IMR-90 (cell line): ENCODE results near the gene ZKSCAN4. TPM values are rescaled to one million over a fixed set of nuclear protein-coding genes. Genes with fewer than 3 reads are reported as not detected.

ENCODE experiments used
- ATAC-seq: fragments of 200-7000 bp; cut with Tn5 transposase; 2 replicates; pipeline ENCODE4 v1.9.1; 2020; ENCODE audit warnings: low read depth, mild to moderate bottlenecking, moderate library complexity
- BruUV-seq: library from RNA; stranded (reverse); fragments of 400-500 nt; replicated peaks from 2 replicates; lab custom pipeline; 2021; lab: Mats Ljungman, UMichigan
- CTCF ChIA-PET: fragments of 300-600 bp; formaldehyde crosslinking; extraction: SDS; loops from one replicate; lab custom pipeline; 2021; ENCODE audit warnings: antibody characterized with exemption; lab: Yijun Ruan, JAX
- POLR2A ChIA-PET: fragments of 300-600 bp; sonication (Branson Sonifier 250); formaldehyde crosslinking; loops from one replicate; lab custom pipeline; 2022; ENCODE audit warnings: antibody characterized with exemption; ENCODE audit not compliant: unreplicated experiment; lab: Charles Lee
- DNase-seq: peaks from one replicate; pipeline ENCODE4 v3.0.0; 2013
- H2AFZ ChIP-seq: replicated peaks from 2 replicates; pipeline ENCODE3; 2013; ENCODE audit warnings: low read length, mild to moderate bottlenecking; ENCODE audit not compliant: poor library complexity
- H2AK5ac ChIP-seq: 2 replicates; pipeline ENCODE4 v1.6.1; 2013; ENCODE audit warnings: low read depth, low read length, inconsistent platforms
- H2AK9ac ChIP-seq: replicated peaks from 2 replicates; pipeline ENCODE3; 2013; ENCODE audit warnings: mild to moderate bottlenecking, low read depth, low read length, moderate library complexity; ENCODE audit not compliant: poor library complexity
- H2BK120ac ChIP-seq: 2 replicates; pipeline ENCODE4 v1.6.1; 2013; ENCODE audit warnings: low read depth, low read length, inconsistent platforms
- H2BK15ac ChIP-seq: 3 replicates; pipeline ENCODE4 v1.6.1; 2013; ENCODE audit warnings: low read depth, low read length, inconsistent platforms
- H2BK20ac ChIP-seq: 2 replicates; pipeline ENCODE4 v1.6.1; 2013; ENCODE audit warnings: low read depth, mild to moderate bottlenecking, inconsistent platforms, low read length, moderate library complexity
- H2BK5ac ChIP-seq: 2 replicates; pipeline ENCODE4 v1.6.1; 2013; ENCODE audit warnings: mild to moderate bottlenecking, low read depth, low read length, inconsistent platforms; ENCODE audit not compliant: poor library complexity, severe bottlenecking
- H3K14ac ChIP-seq: replicated peaks from 2 replicates; pipeline ENCODE4 v1.6.1; 2013; ENCODE audit warnings: low read depth, low read length, inconsistent platforms
- H3K18ac ChIP-seq: 2 replicates; pipeline ENCODE4 v1.6.1; 2013; ENCODE audit warnings: low read depth, low read length, control low read depth
- H3K23ac ChIP-seq: 2 replicates; pipeline ENCODE4 v1.6.1; 2013; ENCODE audit warnings: low read depth, low read length, inconsistent platforms
- H3K27ac ChIP-seq: 2 replicates; pipeline ENCODE4 v1.5.1; 2013; ENCODE audit warnings: mild to moderate bottlenecking, control low read depth, low read length; ENCODE audit not compliant: insufficient read depth
- H3K27me3 ChIP-seq: 2 replicates; pipeline ENCODE4 v1.6.1; 2013; ENCODE audit warnings: low read length; ENCODE audit not compliant: control insufficient read depth, insufficient read depth
- H3K36me3 ChIP-seq: 2 replicates; pipeline ENCODE4 v1.6.1; 2013; ENCODE audit warnings: low read length, mixed read lengths; ENCODE audit not compliant: control insufficient read depth, insufficient read depth
- H3K4ac ChIP-seq: 2 replicates; pipeline ENCODE4 v1.6.1; 2013; ENCODE audit warnings: low read depth, low read length, inconsistent platforms
- H3K4me1 ChIP-seq: 2 replicates; pipeline ENCODE4 v1.6.1; 2013; ENCODE audit warnings: low read length, mixed read lengths; ENCODE audit not compliant: control insufficient read depth, insufficient read depth
- H3K4me2 ChIP-seq: 2 replicates; pipeline ENCODE4 v1.6.1; 2013; ENCODE audit warnings: low read depth, mild to moderate bottlenecking, control low read depth, low read length, moderate library complexity
- H3K4me3 ChIP-seq: 2 replicates; pipeline ENCODE4 v1.5.1; 2013; ENCODE audit warnings: low read depth, mild to moderate bottlenecking, control low read depth, low read length, moderate library complexity; ENCODE audit not compliant: insufficient read depth
- H3K56ac ChIP-seq: 2 replicates; pipeline ENCODE4 v1.6.1; 2013; ENCODE audit warnings: low read length, inconsistent platforms; ENCODE audit not compliant: insufficient read depth; ENCODE audit errors: extremely low read depth
- H3K79me1 ChIP-seq, 2 experiments: 2 replicates each; pipeline ENCODE4 v1.6.1; 2013; ENCODE audit warnings: low read length in 2 of 2, inconsistent platforms in 1 of 2, low read depth in 1 of 2
- H3K9ac ChIP-seq: 2 replicates; pipeline ENCODE4 v1.6.1; 2013; ENCODE audit warnings: low read depth, low read length, control low read depth
- H3K9me1 ChIP-seq: 2 replicates; pipeline ENCODE4 v1.6.1; 2013; ENCODE audit warnings: low read length, inconsistent platforms; ENCODE audit not compliant: insufficient read depth
- H3K9me3 ChIP-seq: 2 replicates; pipeline ENCODE4 v1.6.1; 2013; ENCODE audit warnings: low read length; ENCODE audit not compliant: control insufficient read depth, insufficient read depth
- H4K20me1 ChIP-seq: 2 replicates; pipeline ENCODE4 v1.6.1; 2013; ENCODE audit warnings: low read length, inconsistent platforms; ENCODE audit not compliant: insufficient read depth
- H4K5ac ChIP-seq: 2 replicates; pipeline ENCODE4 v1.6.1; 2013; ENCODE audit warnings: mild to moderate bottlenecking, low read depth, low read length, control low read depth
- H4K8ac ChIP-seq, 2 experiments: 2 replicates each; pipeline ENCODE4 v1.6.1; 2013; ENCODE audit warnings: low read depth in 2 of 2, low read length in 2 of 2, control low read depth in 1 of 2, inconsistent platforms in 1 of 2
- H4K91ac ChIP-seq: 2 replicates; pipeline ENCODE4 v1.6.1; 2013; ENCODE audit warnings: low read depth, low read length, inconsistent platforms; ENCODE audit not compliant: insufficient read depth
- BHLHE40 ChIP-seq: fragments of 150-350 bp; IDR thresholded peaks from 2 replicates; pipeline ENCODE4 v1.6.1; 2016; ENCODE audit warnings: mild to moderate bottlenecking, low read depth, low read length
- CEBPB ChIP-seq: IDR thresholded peaks from 2 replicates; pipeline ENCODE4 v1.6.1; 2012; ENCODE audit warnings: low read depth, low read length, improper control_type of control experiment
- CTCF ChIP-seq: conservative IDR thresholded peaks from 2 replicates; pipeline ENCODE4 v1.5.1; 2012; ENCODE audit warnings: mild to moderate bottlenecking, low read depth, low read length, improper control_type of control experiment
- FOS ChIP-seq: fragments of 150-350 bp; IDR thresholded peaks from 2 replicates; pipeline ENCODE4 v1.6.1; 2016; ENCODE audit warnings: low read depth, low read length
- MAFK ChIP-seq: IDR thresholded peaks from 2 replicates; pipeline ENCODE4 v1.6.1; 2012; ENCODE audit warnings: low read depth, low read length, improper control_type of control experiment
- MXI1 ChIP-seq: IDR thresholded peaks from 2 replicates; pipeline ENCODE4 v1.6.1; 2012; ENCODE audit warnings: low read depth, mild to moderate bottlenecking, low read length, moderate library complexity, borderline replicate concordance
- NFE2L2 ChIP-seq: fragments of 150-350 bp; IDR thresholded peaks from 2 replicates; pipeline ENCODE4 v1.6.1; 2016; ENCODE audit warnings: low read depth, mild to moderate bottlenecking, low read length
- RAD21 ChIP-seq: IDR thresholded peaks from 2 replicates; pipeline ENCODE4 v1.6.1; 2012; ENCODE audit warnings: low read length, improper control_type of control experiment
- USF2 ChIP-seq: fragments of 150-350 bp; IDR thresholded peaks from 2 replicates; pipeline ENCODE4 v1.6.1; 2017; ENCODE audit warnings: mild to moderate bottlenecking, antibody characterized with exemption, low read length, low read depth
- WGBS, 2 experiments: methylation state at CpG; one replicate each; pipeline versions ENCODE4 v1.1.5 to v1.1.7; 2013; ENCODE audit warnings: missing lambda C conversion rate in 2 of 2; ENCODE audit not compliant: insufficient read length in 1 of 2; ENCODE audit errors: extremely low coverage in 2 of 2; 5-methylcytosine and 5-hydroxymethylcytosine counted together
- dilution Hi-C: fragments of 300-500 bp; cut with HindIII; formaldehyde crosslinking; loops from one replicate; pipeline ENCODE4 v1.14.3; 2018; ENCODE audit warnings: low sequenced_read_pairs; ENCODE audit not compliant: unreplicated experiment
- in situ Hi-C: fragments of 300-500 bp; cut with MboI; formaldehyde crosslinking; loops from 3 replicates; pipeline ENCODE4 v1.14.3; 2019; ENCODE audit warnings: low sequenced_read_pairs, inconsistent platforms, mixed read lengths
- intact Hi-C: fragments of 100-400 bp; cut with micrococcal nuclease; formaldehyde crosslinking; loops from 2 replicates; pipeline ENCODE4 v1.10.0; 2022
- polyA plus RNA-seq, 3 experiments: library from polyadenylated mRNA; depleted of rRNA; stranded (reverse); fragments of >200 nt; gene quantifications; 2 replicates each; pipeline ENCODE4 v1.2.3, GENCODE V29; 2012; ENCODE audit warnings: low replicate concordance in 1 of 3
- total RNA-seq: library from RNA; depleted of rRNA; stranded (reverse); fragments of >200 nt; gene quantifications from 2 replicates; pipeline ENCODE4 v1.2.3, GENCODE V29; 2012

Gene ZKSCAN4
- total and polyA plus RNA-seq, 2 of the 4 experiments (the other 2 are of a cell fraction): 2.4 to 5.7 TPM

GRCh38 chr6:28212510-28213212 lies 39.4 kb downstream of the ZKSCAN4 start:
- Histone ChIP-seq H3K4me3 (peak overlapping the region; percentile 58), H3K36me3 (no peaks in the 10 kb centered on the region), H3K9ac (no peak overlapping the region), H2BK20ac (no peak overlapping the region), H4K20me1 (no peaks in the 10 kb centered on the region), H3K9me1 (0 out of 2 replicates have a peak, but pooled peaks cover 2% of the 10 kb centered on the region), H2AK9ac (no peak overlapping the region), H3K23ac (peak overlapping the region; percentile 36; the same call in 1 of the 2 replicates), H3K18ac (no peak overlapping the region), H3K14ac (no peak overlapping the region), H2AFZ (peak overlapping the region; percentile 92), H4K8ac (no peak overlapping the region), H2BK120ac (no peak overlapping the region), H3K27me3 (peaks cover 24% of the 10 kb centered on the region), H4K91ac (no peak overlapping the region), H3K9me3 (no peaks in the 10 kb centered on the region), H3K56ac (no peak overlapping the region), H2BK15ac (no peak overlapping the region), H2BK5ac (no peak overlapping the region), H4K5ac (no peak overlapping the region), H3K79me1 (peaks cover under 1 to 4% of the 10 kb centered on the region in 2 experiments; a peak in 2 of 4 replicates), H2AK5ac (no peak overlapping the region), H3K4me2 (peak overlapping the region; percentile 73), H3K27ac (no peak overlapping the region), H3K4me1 (no peaks in the 10 kb centered on the region), H3K4ac (no peak overlapping the region)
- TF ChIP-seq MAFK (peak; percentile 88), FOS (peak; percentile 90), CTCF (peak; percentile 33; the same call in 1 of the 2 replicates), MXI1 (no peak), NFE2L2 (no peak), BHLHE40 (peak; percentile 31; the same call in 1 of the 2 replicates), CEBPB (peak; percentile 52), RAD21 (peak; percentile 35), USF2 (0 out of 2 replicates have a peak, but pooled peaks have one; percentile 43)
- in situ Hi-C loops (loop anchor here (10.0 kb wide), 1 partner anchor 68 kb away; the partner anchor contains the start of gene ZKSCAN8), dilution Hi-C loops (no loop called here), intact Hi-C loops (loop anchor here (2.0 to 5.0 kb wide), 4 partner anchors 76 to 655 kb away; partner anchors contain the start of gene ZNF165)
- WGBS, 2 experiments: 0% methylated on average over 2 of the region's 21 CpGs; no CpG with 5 or more reads in 1 of the 2 experiments
- ChIA-PET CTCF (no interaction called here), POLR2A (interaction anchor here (0.8 kb wide), 1 partner anchor 46 kb away, joined by 3 read pairs; no protein-coding TSS in a partner anchor)
- no TSS peak for BruUV-seq
- DNase-seq: peak; percentile 90
- ATAC-seq: peak; percentile 92
